Measurements from ENCODE around the gene AOPEP.

GRCh38 chr9:94906181-94906580 is 179.7 kb downstream of the AOPEP start:
- no peak for TF ChIP-seq CTCF (IDR thresholded peaks at IDR 0.05; ENCODE audit: extremely low read depth in 1 of 2, insufficient read depth in 1 of 2, low read depth in 1 of 2, low read length in 2 of 2)
- TF ChIP-seq POLR2A (IDR thresholded peaks at IDR 0.05; ENCODE audit: low read depth, low read length) = no peak
- TF ChIP-seq JUN (IDR thresholded peaks at IDR 0.05; ENCODE audit: borderline replicate concordance, insufficient read depth, insufficient read length, low read depth) = no peak
- no peak for TF ChIP-seq EZH2 (IDR thresholded peaks at IDR 0.05; ENCODE audit: borderline replicate concordance, low read depth, low read length, severe bottlenecking)
- no peak for TF ChIP-seq POLR2AphosphoS5 (IDR thresholded peaks at IDR 0.05; ENCODE audit: insufficient read depth, low read depth, low read length)
- TF ChIP-seq FOS (IDR thresholded peaks at IDR 0.05; ENCODE audit: borderline replicate concordance, insufficient read depth, low read length) = no peak
- no peak for TF ChIP-seq MAX (IDR thresholded peaks at IDR 0.05; ENCODE audit: insufficient read depth, insufficient read length)

All from endothelial cell of umbilical vein (primary cell).